SK-N-SH (cell line): Measurements from ENCODE around the gene PAFAH1B2. TPM values are rescaled to one million over a fixed set of nuclear protein-coding genes. Genes with fewer than 3 reads are reported as not detected.

Experiments
- CTCF ChIA-PET: fragments of 300-600, 350-600 bp; formaldehyde crosslinking; extraction: SDS; loops from one replicate; lab custom pipeline; 2021; lab: Yijun Ruan, JAX
- POLR2A ChIA-PET: fragments of 350-600 bp; sonication (Branson Sonifier 250); formaldehyde crosslinking; extraction: SDS; loops from one replicate; lab custom pipeline; 2020; ENCODE audit warnings: antibody characterized with exemption, inconsistent platforms; lab: Yijun Ruan, JAX
- DNase-seq: peaks from one replicate; pipeline ENCODE4 v3.0.0; 2012
- H2AFZ ChIP-seq: fragments of 200-600 bp; sonication (generic); 2 replicates; pipeline ENCODE4 v1.8.1; 2016; ENCODE audit warnings: antibody characterized with exemption, mild to moderate bottlenecking, low read depth
- H3F3A ChIP-seq: fragments of 200-600 bp; sonication (generic); replicated peaks from 2 replicates; pipeline ENCODE3; 2016; ENCODE audit warnings: antibody characterized with exemption, mild to moderate bottlenecking; ENCODE audit not compliant: insufficient read depth
- H3K27ac ChIP-seq, 2 experiments: fragments of 200-500 bp in 1 of 2; fragments of 200-600 bp in 1 of 2; sonication (Bioruptor generic) in 1 of 2; sonication (generic), shearing (Covaris generic) in 1 of 2; 2 replicates each; pipeline versions ENCODE4 v1.5.1 to v1.6.1; 2014 to 2016; ENCODE audit warnings: low read depth in 2 of 2, inconsistent platforms in 1 of 2, low read length in 1 of 2, mild to moderate bottlenecking in 1 of 2, mixed read lengths in 1 of 2
- H3K27me3 ChIP-seq: fragments of 200-600 bp; sonication (generic), shearing (Covaris generic); 2 replicates; pipeline ENCODE4 v1.6.1; 2016; ENCODE audit warnings: mixed run types; ENCODE audit not compliant: insufficient read depth
- H3K36me3 ChIP-seq, 2 experiments: fragments of 200-500 bp in 1 of 2; fragments of 200-600 bp in 1 of 2; sonication (Bioruptor generic) in 1 of 2; sonication (generic) in 1 of 2; replicated peaks in 1 of 2; 2 replicates each; pipeline versions ENCODE3 to v1.5.1; 2014 to 2016; ENCODE audit warnings: low read length in 1 of 2, mild to moderate bottlenecking in 1 of 2; ENCODE audit not compliant: insufficient read depth in 2 of 2, control insufficient read depth in 1 of 2
- H3K4me1 ChIP-seq, 2 experiments: fragments of 200-500 bp in 1 of 2; fragments of 200-600 bp in 1 of 2; sonication (Bioruptor generic) in 1 of 2; sonication (generic), shearing (Covaris generic) in 1 of 2; 2 replicates each; pipeline versions ENCODE4 v1.5.1 to v1.6.1; 2014 to 2016; ENCODE audit warnings: low read depth in 1 of 2, low read length in 1 of 2, mixed run types in 1 of 2; ENCODE audit not compliant: insufficient read depth in 2 of 2, control insufficient read depth in 1 of 2
- H3K4me2 ChIP-seq: fragments of 200-600 bp; sonication (generic), shearing (Covaris generic); 2 replicates; pipeline ENCODE4 v1.6.1; 2017; ENCODE audit warnings: mixed run types
- H3K4me3 ChIP-seq, 2 experiments: fragments of 200-500 bp in 1 of 2; fragments of 200-600 bp in 1 of 2; sonication (Bioruptor generic) in 1 of 2; sonication (generic), shearing (Covaris generic) in 1 of 2; 2 replicates each; pipeline versions ENCODE4 v1.5.1 to v1.8.1; 2014 to 2016; ENCODE audit warnings: low read depth in 2 of 2, inconsistent platforms in 1 of 2, low read length in 1 of 2, mild to moderate bottlenecking in 1 of 2, mixed read lengths in 1 of 2, moderate library complexity in 1 of 2
- H3K79me2 ChIP-seq: fragments of 200-600 bp; sonication (generic); 2 replicates; pipeline ENCODE4 v1.8.1; 2017; ENCODE audit warnings: mild to moderate bottlenecking; ENCODE audit not compliant: insufficient read depth
- H3K9ac ChIP-seq: fragments of 200-600 bp; sonication (generic); 2 replicates; pipeline ENCODE4 v1.6.1; 2017; ENCODE audit warnings: mixed run types
- H3K9me2 ChIP-seq: fragments of 200-600 bp; sonication (generic); 2 replicates; pipeline ENCODE4 v1.6.1; 2017; ENCODE audit warnings: mixed run types
- H3K9me3 ChIP-seq: fragments of 200-600 bp; sonication (generic); 2 replicates; pipeline ENCODE4 v1.6.1; 2017; ENCODE audit warnings: mixed run types, mild to moderate bottlenecking, moderate library complexity
- H4K20me1 ChIP-seq: fragments of 200-600 bp; sonication (generic); 2 replicates; pipeline ENCODE4 v1.6.1; 2017; ENCODE audit warnings: mild to moderate bottlenecking, mixed run types; ENCODE audit not compliant: insufficient read depth
- ELF1 ChIP-seq: IDR thresholded peaks from 2 replicates; pipeline ENCODE4 v1.4.0; 2012
- EP300 ChIP-seq, 2 experiments: IDR thresholded peaks; 2 replicates each; pipeline versions ENCODE4 v1.4.0 to v1.6.1; 2012; ENCODE audit warnings: borderline replicate concordance in 1 of 2, low read depth in 1 of 2, low read length in 1 of 2
- GABPA ChIP-seq: IDR thresholded peaks from 2 replicates; pipeline ENCODE4 v1.4.0; 2012; ENCODE audit warnings: low read depth, mild to moderate bottlenecking
- JUND ChIP-seq: IDR thresholded peaks from 2 replicates; pipeline ENCODE4 v1.4.0; 2012
- MEF2A ChIP-seq: IDR thresholded peaks from 2 replicates; pipeline ENCODE4 v1.4.0; 2012; ENCODE audit warnings: low read depth, borderline replicate concordance
- MXI1 ChIP-seq: IDR thresholded peaks from 2 replicates; pipeline ENCODE4 v1.6.1; 2012; ENCODE audit warnings: mild to moderate bottlenecking, low read depth, low read length, improper control_type of control experiment
- NRF1 ChIP-seq: IDR thresholded peaks from 2 replicates; pipeline ENCODE4 v1.6.1; 2012; ENCODE audit warnings: low read depth, mild to moderate bottlenecking, low read length
- POLR2AphosphoS5 ChIP-seq: IDR thresholded peaks from 2 replicates; pipeline ENCODE4 v1.6.1; 2012; ENCODE audit warnings: low read depth, low read length
- RAD21 ChIP-seq: IDR thresholded peaks from 2 replicates; pipeline ENCODE4 v1.6.1; 2012; ENCODE audit warnings: mild to moderate bottlenecking, low read length
- RCOR1 ChIP-seq: fragments of 150-350 bp; IDR thresholded peaks from 2 replicates; pipeline ENCODE4 v1.6.1; 2017; ENCODE audit warnings: antibody characterized with exemption, low read length
- SIN3A ChIP-seq: IDR thresholded peaks from 2 replicates; pipeline ENCODE4 v1.6.1; 2012; ENCODE audit warnings: low read depth, mild to moderate bottlenecking, low read length, moderate library complexity, borderline replicate concordance
- TCF12 ChIP-seq: IDR thresholded peaks from 2 replicates; pipeline ENCODE4 v1.4.0; 2012
- USF1 ChIP-seq: IDR thresholded peaks from 2 replicates; pipeline ENCODE4 v1.4.0; 2012; ENCODE audit warnings: low read depth, borderline replicate concordance
- WGBS: methylation state at CpG from one replicate; pipeline ENCODE4 v1.1.6; 2017; ENCODE audit warnings: low lambda C conversion rate; 5-methylcytosine and 5-hydroxymethylcytosine counted together
- polyA plus RNA-seq, 3 experiments: library from polyadenylated mRNA; depleted of rRNA; stranded (reverse); fragments of >200 nt; gene quantifications; 2 replicates each; pipeline ENCODE4 v1.2.3, GENCODE V29; 2012
- TF ChIP-seq, protein P1 (sequence below): fragments of 150-350 bp; IDR thresholded peaks from 2 replicates; pipeline ENCODE4 v1.6.1; 2017; ENCODE audit warnings: antibody characterized with exemption, low read length, low read depth, borderline replicate concordance
- TF ChIP-seq, protein P2 (sequence below): IDR thresholded peaks from 2 replicates; pipeline ENCODE4 v1.6.1; 2012; ENCODE audit warnings: mild to moderate bottlenecking, low read depth, low read length, moderate library complexity
- TF ChIP-seq, protein P3 (sequence below): fragments of 150-350 bp; IDR thresholded peaks from 2 replicates; pipeline ENCODE4 v1.6.1; 2016; ENCODE audit warnings: mild to moderate bottlenecking, low read depth, low read length

The PAFAH1B2 gene
- polyA plus RNA-seq, 1 of the 3 experiments (the other 2 are of a cell fraction), result 19.6 TPM

DNA sequence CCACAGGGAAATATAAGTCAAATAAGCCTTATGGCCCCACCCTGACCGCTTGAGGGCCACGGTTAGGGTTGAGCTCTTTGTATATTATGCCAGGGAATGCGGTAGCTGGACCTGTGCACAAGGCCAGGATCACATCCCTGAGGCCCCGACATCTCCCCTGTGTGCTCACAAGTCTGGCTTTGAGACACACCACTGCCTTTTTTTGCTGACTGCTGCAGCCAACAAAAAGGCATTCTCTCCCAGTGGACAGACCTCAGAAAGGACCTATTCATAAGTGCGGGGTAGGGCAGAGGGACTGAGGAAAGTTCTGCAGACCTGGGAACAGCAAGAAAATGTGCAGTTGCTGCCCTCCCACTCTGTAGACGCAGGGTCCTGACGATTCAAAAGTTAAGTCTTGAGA, 31.0 kb downstream of the PAFAH1B2 start (continued):
- TF ChIP-seq EP300 (IDR thresholded peaks at IDR 0.05; ENCODE audit: borderline replicate concordance in 1 of 2, low read depth in 1 of 2, low read length in 1 of 2) (no peak), TCF12 (no peak), JUND (no peak)
- TF ChIP-seq, all 33 proteins: peak for 0

DNA sequence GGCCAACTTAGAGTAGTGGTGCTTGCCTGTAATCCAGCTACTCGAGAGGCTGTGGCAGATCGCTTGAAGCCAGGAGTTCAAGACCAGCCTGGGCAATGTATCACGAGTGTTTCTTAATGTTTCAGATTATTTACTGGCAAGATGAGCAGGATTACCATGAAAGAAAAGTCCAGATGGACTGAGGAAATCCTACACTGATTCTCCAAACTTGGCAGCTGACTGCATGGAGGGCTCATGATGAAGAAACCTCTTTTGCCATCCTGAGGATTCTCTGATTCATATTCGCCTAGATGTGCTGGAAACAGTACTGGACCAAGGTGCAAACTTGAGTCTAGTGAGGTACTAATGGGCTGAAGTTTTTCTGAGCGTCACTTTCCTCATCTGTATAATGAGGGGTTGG, 31.7 kb downstream of the PAFAH1B2 start:
- DNase-seq, result no peak
- POLR2A ChIA-PET, result no interaction called here
- H3K4me2 ChIP-seq, result no peak overlapping the region
- H3K79me2 ChIP-seq, result peaks cover 11% of the 10 kb centered on the region; the same call in 1 of the 2 replicates
- no peak overlapping the region for H3K27ac ChIP-seq
- H2AFZ ChIP-seq, result no peak overlapping the region
- no peak overlapping the region for H3K4me3 ChIP-seq
- H3K27me3 ChIP-seq, result no peaks in the 10 kb centered on the region
- no peaks in the 10 kb centered on the region for H4K20me1 ChIP-seq
- CTCF ChIA-PET, result interaction anchor here (0.9 to 1.0 kb wide), 2 partner anchors 24 to 51 kb away, joined by 3 to 5 read pairs; no protein-coding TSS in a partner anchor
- peaks cover 10 to 26% of the 10 kb centered on the region in 2 experiments; a peak in 2 of 4 replicates for H3K4me1 ChIP-seq
- WGBS, result 93% methylated on average over 5 of the region's 5 CpGs
- H3K36me3 ChIP-seq, result peaks cover 3 to 12% of the 10 kb centered on the region in 2 experiments
- no peaks in the 10 kb centered on the region for H3K9me3 ChIP-seq
- TF ChIP-seq, protein P1, sequence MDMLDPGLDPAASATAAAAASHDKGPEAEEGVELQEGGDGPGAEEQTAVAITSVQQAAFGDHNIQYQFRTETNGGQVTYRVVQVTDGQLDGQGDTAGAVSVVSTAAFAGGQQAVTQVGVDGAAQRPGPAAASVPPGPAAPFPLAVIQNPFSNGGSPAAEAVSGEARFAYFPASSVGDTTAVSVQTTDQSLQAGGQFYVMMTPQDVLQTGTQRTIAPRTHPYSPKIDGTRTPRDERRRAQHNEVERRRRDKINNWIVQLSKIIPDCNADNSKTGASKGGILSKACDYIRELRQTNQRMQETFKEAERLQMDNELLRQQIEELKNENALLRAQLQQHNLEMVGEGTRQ, result no peak
- no peak for TF ChIP-seq SIN3A
- TF ChIP-seq ELF1, result no peak
- TF ChIP-seq RCOR1, result no peak
- TF ChIP-seq GABPA, result no peak
- TF ChIP-seq NRF1, result no peak
- TF ChIP-seq POLR2AphosphoS5, result no peak
- TF ChIP-seq JUND, result no peak
- TF ChIP-seq MXI1, result no peak
- TF ChIP-seq MEF2A, result no peak
- TF ChIP-seq, protein P2, sequence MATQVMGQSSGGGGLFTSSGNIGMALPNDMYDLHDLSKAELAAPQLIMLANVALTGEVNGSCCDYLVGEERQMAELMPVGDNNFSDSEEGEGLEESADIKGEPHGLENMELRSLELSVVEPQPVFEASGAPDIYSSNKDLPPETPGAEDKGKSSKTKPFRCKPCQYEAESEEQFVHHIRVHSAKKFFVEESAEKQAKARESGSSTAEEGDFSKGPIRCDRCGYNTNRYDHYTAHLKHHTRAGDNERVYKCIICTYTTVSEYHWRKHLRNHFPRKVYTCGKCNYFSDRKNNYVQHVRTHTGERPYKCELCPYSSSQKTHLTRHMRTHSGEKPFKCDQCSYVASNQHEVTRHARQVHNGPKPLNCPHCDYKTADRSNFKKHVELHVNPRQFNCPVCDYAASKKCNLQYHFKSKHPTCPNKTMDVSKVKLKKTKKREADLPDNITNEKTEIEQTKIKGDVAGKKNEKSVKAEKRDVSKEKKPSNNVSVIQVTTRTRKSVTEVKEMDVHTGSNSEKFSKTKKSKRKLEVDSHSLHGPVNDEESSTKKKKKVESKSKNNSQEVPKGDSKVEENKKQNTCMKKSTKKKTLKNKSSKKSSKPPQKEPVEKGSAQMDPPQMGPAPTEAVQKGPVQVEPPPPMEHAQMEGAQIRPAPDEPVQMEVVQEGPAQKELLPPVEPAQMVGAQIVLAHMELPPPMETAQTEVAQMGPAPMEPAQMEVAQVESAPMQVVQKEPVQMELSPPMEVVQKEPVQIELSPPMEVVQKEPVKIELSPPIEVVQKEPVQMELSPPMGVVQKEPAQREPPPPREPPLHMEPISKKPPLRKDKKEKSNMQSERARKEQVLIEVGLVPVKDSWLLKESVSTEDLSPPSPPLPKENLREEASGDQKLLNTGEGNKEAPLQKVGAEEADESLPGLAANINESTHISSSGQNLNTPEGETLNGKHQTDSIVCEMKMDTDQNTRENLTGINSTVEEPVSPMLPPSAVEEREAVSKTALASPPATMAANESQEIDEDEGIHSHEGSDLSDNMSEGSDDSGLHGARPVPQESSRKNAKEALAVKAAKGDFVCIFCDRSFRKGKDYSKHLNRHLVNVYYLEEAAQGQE, result no peak
- no peak for TF ChIP-seq USF1
- TF ChIP-seq TCF12, result no peak
- TF ChIP-seq, protein P3, sequence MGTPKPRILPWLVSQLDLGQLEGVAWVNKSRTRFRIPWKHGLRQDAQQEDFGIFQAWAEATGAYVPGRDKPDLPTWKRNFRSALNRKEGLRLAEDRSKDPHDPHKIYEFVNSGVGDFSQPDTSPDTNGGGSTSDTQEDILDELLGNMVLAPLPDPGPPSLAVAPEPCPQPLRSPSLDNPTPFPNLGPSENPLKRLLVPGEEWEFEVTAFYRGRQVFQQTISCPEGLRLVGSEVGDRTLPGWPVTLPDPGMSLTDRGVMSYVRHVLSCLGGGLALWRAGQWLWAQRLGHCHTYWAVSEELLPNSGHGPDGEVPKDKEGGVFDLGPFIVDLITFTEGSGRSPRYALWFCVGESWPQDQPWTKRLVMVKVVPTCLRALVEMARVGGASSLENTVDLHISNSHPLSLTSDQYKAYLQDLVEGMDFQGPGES, result no peak
- TF ChIP-seq RAD21, result no peak
- no peaks in the 10 kb centered on the region for H3K9me2 ChIP-seq
- peaks cover 28% of the 10 kb centered on the region for H3F3A ChIP-seq
- no peak overlapping the region for H3K9ac ChIP-seq
